HCT116 (cell line): ENCODE results near the gene ITGB6. TPM values are rescaled to one million over a fixed set of nuclear protein-coding genes. Genes with fewer than 3 reads are reported as not detected.

Source experiments
- ATAC-seq: fragments of 200-7000 bp; cut with Tn5 transposase; 2 replicates; pipeline ENCODE4 v1.9.1; 2020; ENCODE audit warnings: mild to moderate bottlenecking, moderate library complexity
- BruUV-seq: library from RNA; stranded (reverse); fragments of 400-500 nt; replicated peaks from 2 replicates; lab custom pipeline; 2021; lab: Mats Ljungman, UMichigan
- CTCF ChIA-PET: fragments of 300-600 bp; sonication (Branson Sonifier 250); formaldehyde crosslinking; loops from one replicate; lab custom pipeline; 2021; ENCODE audit warnings: antibody characterized with exemption; lab: Charles Lee
- POLR2A ChIA-PET: fragments of 300-600, 350-600 bp; sonication (Branson Sonifier 250); formaldehyde crosslinking; loops from one replicate; lab custom pipeline; 2021; ENCODE audit warnings: antibody characterized with exemption; lab: Charles Lee
- RAD21 ChIA-PET, 2 experiments: fragments of 300-600 bp; sonication (Branson Sonifier 250); formaldehyde crosslinking; loops; one replicate each; lab custom pipeline; 2023; ENCODE audit warnings: low total read pairs in 2 of 2; ENCODE audit not compliant: uncharacterized antibody in 2 of 2, unreplicated experiment in 2 of 2, low non-redundant PET in 1 of 2; lab: Charles Lee
- DNase-seq: peaks from one replicate; pipeline ENCODE4 v3.0.0-alpha.2; 2010; ENCODE audit warnings: low read depth, low spot score
- H2AFZ ChIP-seq: fragments of 200-600 bp; shearing (Covaris generic), sonication (generic); 2 replicates; pipeline ENCODE4 v1.6.1; 2017; ENCODE audit warnings: low read depth, mixed run types, mixed read lengths, antibody characterized with exemption, low read length; ENCODE audit not compliant: poor library complexity, severe bottlenecking
- H3K27ac ChIP-seq: 2 replicates; pipeline ENCODE4 v1.5.1; 2012; ENCODE audit warnings: low read depth, low read length
- H3K27me3 ChIP-seq: fragments of 200-600 bp; sonication (generic); 2 replicates; pipeline ENCODE4 v1.6.1; 2016; ENCODE audit warnings: mixed run types, low read length, mixed read lengths; ENCODE audit not compliant: insufficient read depth
- H3K36me3 ChIP-seq, 2 experiments: fragments of 200-500 bp in 1 of 2; fragments of 200-600 bp in 1 of 2; sonication (Bioruptor generic) in 1 of 2; sonication (generic) in 1 of 2; 2 replicates each; pipeline versions ENCODE4 v1.5.1 to v1.6.1; 2014 to 2016; ENCODE audit warnings: low read length in 2 of 2, inconsistent platforms in 1 of 2, mixed read lengths in 1 of 2, mixed run types in 1 of 2; ENCODE audit not compliant: insufficient read depth in 2 of 2, control insufficient read depth in 1 of 2
- H3K4me1 ChIP-seq, 2 experiments: fragments of 200-600 bp in 1 of 2; sonication (generic) in 1 of 2; 2 replicates each; pipeline versions ENCODE4 v1.5.1 to v1.6.1; 2012 to 2017; ENCODE audit warnings: low read length in 2 of 2, inconsistent platforms in 1 of 2, mild to moderate bottlenecking in 1 of 2, mixed read lengths in 1 of 2, mixed run types in 1 of 2, moderate library complexity in 1 of 2; ENCODE audit not compliant: insufficient read depth in 2 of 2, control insufficient read depth in 1 of 2
- H3K4me2 ChIP-seq: fragments of 200-600 bp; sonication (generic); 2 replicates; pipeline ENCODE4 v1.6.1; 2017; ENCODE audit warnings: mixed run types, low read length, mixed read lengths
- H3K4me3 ChIP-seq, 2 experiments: fragments of 200-600 bp in 1 of 2; sonication (generic) in 1 of 2; replicated peaks in 1 of 2; 2 replicates each; pipeline ENCODE4 v1.5.1; 2011 to 2016; ENCODE audit warnings: low read length in 2 of 2, control low read depth in 1 of 2, low read depth in 1 of 2, mild to moderate bottlenecking in 1 of 2, mixed read lengths in 1 of 2, mixed run types in 1 of 2
- H3K79me2 ChIP-seq: fragments of 200-600 bp; sonication (generic); 2 replicates; pipeline ENCODE4 v1.6.1; 2017; ENCODE audit warnings: mild to moderate bottlenecking, mixed run types, low read length, moderate library complexity, mixed read lengths; ENCODE audit not compliant: insufficient read depth
- H3K9ac ChIP-seq: fragments of 200-600 bp; sonication (generic); 2 replicates; pipeline ENCODE4 v1.6.1; 2016; ENCODE audit warnings: low read length, mixed read lengths
- H3K9me2 ChIP-seq: fragments of 200-600 bp; sonication (generic), shearing (Covaris generic); 2 replicates; pipeline ENCODE4 v1.6.1; 2017; ENCODE audit warnings: mixed run types, mild to moderate bottlenecking, moderate library complexity; ENCODE audit not compliant: insufficient read depth
- H3K9me3 ChIP-seq, 2 experiments: fragments of 200-500 bp in 1 of 2; fragments of 200-600 bp in 1 of 2; sonication (Bioruptor generic) in 1 of 2; sonication (generic) in 1 of 2; 2 replicates each; pipeline ENCODE4 v1.6.1; 2014 to 2017; ENCODE audit warnings: low read length in 2 of 2, mixed read lengths in 2 of 2, inconsistent platforms in 1 of 2, low read depth in 1 of 2, mild to moderate bottlenecking in 1 of 2, mixed run types in 1 of 2, moderate library complexity in 1 of 2; ENCODE audit not compliant: control insufficient read depth in 1 of 2, insufficient read depth in 1 of 2
- H4K20me1 ChIP-seq: fragments of 200-600 bp; sonication (generic), shearing (Covaris generic); 2 replicates; pipeline ENCODE4 v1.6.1; 2017; ENCODE audit warnings: mixed run types, mild to moderate bottlenecking, moderate library complexity; ENCODE audit not compliant: insufficient read depth
- CBX3 ChIP-seq: IDR thresholded peaks from 2 replicates; pipeline ENCODE4 v1.6.1; 2012; ENCODE audit warnings: low read depth
- CEBPB ChIP-seq: IDR thresholded peaks from 2 replicates; pipeline ENCODE4 v1.6.1; 2012; ENCODE audit warnings: low read depth
- EZH2 ChIP-seq: fragments of 200-600 bp; sonication (generic); IDR thresholded peaks from 2 replicates; pipeline ENCODE4 v1.6.1; 2017; ENCODE audit warnings: antibody characterized with exemption, mixed run types
- JUND ChIP-seq: IDR thresholded peaks from 2 replicates; pipeline ENCODE4 v1.6.1; 2012
- POLR2AphosphoS5 ChIP-seq: IDR thresholded peaks from 2 replicates; pipeline ENCODE4 v1.6.1; 2011; ENCODE audit warnings: mild to moderate bottlenecking, low read depth, low read length, moderate library complexity
- ZNF274 ChIP-seq: fragments of 200-500 bp; sonication (Bioruptor generic); IDR thresholded peaks from 2 replicates; pipeline ENCODE4 v1.6.1; 2014; ENCODE audit warnings: mild to moderate bottlenecking, low read depth, low read length, inconsistent platforms
- intact Hi-C: fragments of 100-400 bp; cut with micrococcal nuclease; formaldehyde crosslinking; loops from 2 replicates; pipeline ENCODE4 v1.10.0; 2022
- total RNA-seq: library from RNA; stranded (reverse); gene quantifications from one replicate; pipeline ENCODE4 v1.2.1, GENCODE V29; 2021; ENCODE audit not compliant: unreplicated experiment

The ITGB6 gene
- total RNA-seq, 1 experiment from 2014 or later: 0.12 TPM

- intact Hi-C loops: no loop called here
- H3K9me2 ChIP-seq: no peaks in the 10 kb centered on the region
- no peak overlapping the region for H3K4me3 ChIP-seq
- DNase-seq (no peak), ATAC-seq (no peak)
- TF ChIP-seq POLR2AphosphoS5 (no peak), JUND (no peak), ZNF274 (no peak), CEBPB (no peak), EZH2 (no peak)
- peaks cover 5% of the 10 kb centered on the region; the same call in 1 of the 2 replicates for H3K27me3 ChIP-seq
- no peak overlapping the region for H2AFZ ChIP-seq
- H3K4me2 ChIP-seq: no peak overlapping the region
- no peak overlapping the region for H3K9ac ChIP-seq
- no TSS peak for BruUV-seq
- peaks cover 16 to 21% of the 10 kb centered on the region in 2 experiments for H3K4me1 ChIP-seq
- ChIA-PET RAD21 (no interaction called here), POLR2A (no interaction called here), CTCF (no interaction called here)
- H3K36me3 ChIP-seq: no peaks in the 10 kb centered on the region
- H3K27ac ChIP-seq: no peak overlapping the region
- H4K20me1 ChIP-seq: no peaks in the 10 kb centered on the region
- H3K79me2 ChIP-seq: no peaks in the 10 kb centered on the region
- no peaks in the 10 kb centered on the region for H3K9me3 ChIP-seq
Observed at GRCh38 chr2:160239436-160239835, 39.4 kb upstream of the ITGB6 start.

- no peaks in the 10 kb centered on the region for H3K79me2 ChIP-seq
- H3K9me2 ChIP-seq: no peaks in the 10 kb centered on the region
- no peak overlapping the region for H3K27ac ChIP-seq
- no peak overlapping the region for H3K4me3 ChIP-seq
- no peak for ATAC-seq
- H3K9ac ChIP-seq: no peak overlapping the region
- peaks cover 16 to 21% of the 10 kb centered on the region in 2 experiments for H3K4me1 ChIP-seq
- no peak for DNase-seq
- no TSS peak for BruUV-seq
- no peak overlapping the region for H3K4me2 ChIP-seq
- intact Hi-C loops: no loop called here
- H3K9me3 ChIP-seq: no peaks in the 10 kb centered on the region
- ChIA-PET POLR2A (no interaction called here), CTCF (no interaction called here), RAD21 (no interaction called here)
- no peak overlapping the region for H2AFZ ChIP-seq
- no peaks in the 10 kb centered on the region for H4K20me1 ChIP-seq
- no peaks in the 10 kb centered on the region for H3K36me3 ChIP-seq
- TF ChIP-seq CBX3: no peak
- no peak for TF ChIP-seq POLR2AphosphoS5
- H3K27me3 ChIP-seq: peaks cover 5% of the 10 kb centered on the region; the same call in 1 of the 2 replicates
Observed at GRCh38 chr2:160238392-160238791, 38.3 kb upstream of the ITGB6 start.
